Thyroid gland (tissue), 4 donors: ENCODE results near the gene PLEKHM1.

ENCODE experiments used
- CTCF ChIP-seq, 6 experiments: fragments of 200-600 bp in 3 of 6; fragments of 450-650 bp in 3 of 6; sonication (generic) in 3 of 6; IDR thresholded peaks; one replicate each; pipeline ENCODE4 v1.5.1; 2016 to 2019; ENCODE audit warnings: antibody characterized with exemption in 6 of 6, mild to moderate bottlenecking in 2 of 6, inconsistent platforms in 1 of 6, moderate library complexity in 1 of 6
- POLR2A ChIP-seq, 2 donors: fragments of 450-650 bp; IDR thresholded peaks; one replicate each; pipeline ENCODE4 v1.6.1; 2017; ENCODE audit warnings: antibody characterized with exemption in 2 of 2, mild to moderate bottlenecking in 2 of 2, moderate library complexity in 1 of 2

GRCh38 chr17:45428931-45429338, 61.6 kb downstream of the PLEKHM1 start:
- TF ChIP-seq POLR2A (IDR thresholded peaks at IDR 0.05): no peak
- no peak for TF ChIP-seq CTCF (IDR thresholded peaks at IDR 0.05)
